Aorta (tissue), 5 donors: ENCODE measurements around the gene PLLP. TPM values are rescaled to one million over a fixed set of nuclear protein-coding genes. Genes with fewer than 3 reads are reported as not detected.
"Not testable (repeated sequence)": the region's sequence is repeated elsewhere in the genome, so short reads cannot be mapped to it uniquely, and the experiment has no call there.

Experiments used
- ATAC-seq: fragments of 200-7000 bp; cut with Tn5 transposase; one replicate; pipeline ENCODE4 v1.9.1; 2022; ENCODE audit warnings: moderate library complexity; ENCODE audit not compliant: low FRiP score
- DNase-seq, 2 donors: peaks; one replicate each; pipeline ENCODE4 v3.0.0-alpha.2; 2020
- H3K27ac ChIP-seq, 2 donors: one replicate each; pipeline ENCODE4 v1.5.1; 2013; ENCODE audit warnings: low read length in 2 of 2, mild to moderate bottlenecking in 2 of 2, moderate library complexity in 2 of 2, control low read depth in 1 of 2, inconsistent platforms in 1 of 2, low read depth in 1 of 2
- H3K27me3 ChIP-seq, 2 donors: one replicate each; pipeline ENCODE4 v1.6.1; 2013; ENCODE audit warnings: control low read depth in 1 of 2, low read length in 1 of 2, mild to moderate bottlenecking in 1 of 2, moderate library complexity in 1 of 2; ENCODE audit not compliant: insufficient read depth in 2 of 2, control insufficient read depth in 1 of 2
- H3K36me3 ChIP-seq, 2 donors: one replicate each; pipeline ENCODE4 v1.6.1; 2013; ENCODE audit warnings: control low read depth in 1 of 2, low read length in 1 of 2, mild to moderate bottlenecking in 1 of 2; ENCODE audit not compliant: insufficient read depth in 2 of 2, control insufficient read depth in 1 of 2
- H3K4me1 ChIP-seq, 2 donors: one replicate each; pipeline ENCODE4 v1.6.1; 2013; ENCODE audit warnings: low read length in 2 of 2, control low read depth in 1 of 2, mild to moderate bottlenecking in 1 of 2, moderate library complexity in 1 of 2; ENCODE audit not compliant: insufficient read depth in 2 of 2, control insufficient read depth in 1 of 2
- H3K4me3 ChIP-seq, 2 donors: one replicate each; pipeline ENCODE4 v1.5.1; 2013; ENCODE audit warnings: low read length in 2 of 2, control low read depth in 1 of 2, mild to moderate bottlenecking in 1 of 2
- H3K9me3 ChIP-seq: one replicate; pipeline ENCODE4 v1.6.1; 2013; ENCODE audit warnings: mild to moderate bottlenecking, low read length; ENCODE audit not compliant: control insufficient read depth
- WGBS, 2 donors: extraction: QIAGEN DNeasy Blood & Tissue Kit; methylation state at CpG; one replicate each; pipeline ENCODE4 v1.1.7; 2013; 5-methylcytosine and 5-hydroxymethylcytosine counted together
- intact Hi-C, 2 donors: fragments of 100-400 bp; cut with DNase I; formaldehyde crosslinking; loops; one replicate each; pipeline versions ENCODE4 v1.14.2 to v1.15.0; 2022
- polyA plus RNA-seq, 2 donors: library from polyadenylated mRNA; stranded (reverse); fragments of 200-250 nt; gene quantifications; one replicate each; pipeline ENCODE4 v1.2.3, GENCODE V29; 2013
- total RNA-seq, 2 donors: library from RNA; stranded (reverse); fragmentation: NEBNext Ultra II Directional; extraction: Animal tissue kit (Norgen Biotek cat#: 25700); gene quantifications; one replicate each; pipeline ENCODE4 v1.2.1, GENCODE V29; 2021
- donor health status: healthy with polysubstance abuse.
- donor health status: Bipolar disorder and iron deficiency.
- donor health status: DM: no; HTN: no; CAD: no.
- donor health status: DM: no; HTN: no; CAD: no.
- donor health status: DM: yes; HTN: yes; CAD: no.

Gene PLLP
- total and polyA plus RNA-seq, 4 donors, result 2.2 to 7.6 (median 2.8) TPM

GRCh38 chr16:57271063-57271345 lies 13.5 kb downstream of the PLLP start:
- intact Hi-C loops, result no loop called here
- H3K4me3 ChIP-seq, result no peak overlapping the region
- no peak overlapping the region for H3K27ac ChIP-seq
- H3K4me1 ChIP-seq, result no peaks in the 10 kb centered on the region
- WGBS, 2 donors, result 87 to 90% methylated on average over 7 of the region's 7 CpGs
- no peaks in the 10 kb centered on the region for H3K9me3 ChIP-seq
- DNase-seq (peak in 1 of 2 donors; percentile 42), ATAC-seq (no peak)
- no peaks in the 10 kb centered on the region for H3K27me3 ChIP-seq
- no peaks in the 10 kb centered on the region for H3K36me3 ChIP-seq

GRCh38 chr16:57270221-57271062 lies 14.0 kb downstream of the PLLP start:
- Histone ChIP-seq H3K4me3 (no peak overlapping the region), H3K27me3 (no peaks in the 10 kb centered on the region), H3K4me1 (no peaks in the 10 kb centered on the region), H3K9me3 (no peaks in the 10 kb centered on the region), H3K27ac (no peak overlapping the region), H3K36me3 (no peaks in the 10 kb centered on the region)
- ATAC-seq (no peak), DNase-seq (peak in 1 of 2 donors; percentile 42)
- 80 to 82% methylated on average over 25 of the region's 25 CpGs for WGBS, 2 donors
- intact Hi-C loops, result no loop called here

DNA sequence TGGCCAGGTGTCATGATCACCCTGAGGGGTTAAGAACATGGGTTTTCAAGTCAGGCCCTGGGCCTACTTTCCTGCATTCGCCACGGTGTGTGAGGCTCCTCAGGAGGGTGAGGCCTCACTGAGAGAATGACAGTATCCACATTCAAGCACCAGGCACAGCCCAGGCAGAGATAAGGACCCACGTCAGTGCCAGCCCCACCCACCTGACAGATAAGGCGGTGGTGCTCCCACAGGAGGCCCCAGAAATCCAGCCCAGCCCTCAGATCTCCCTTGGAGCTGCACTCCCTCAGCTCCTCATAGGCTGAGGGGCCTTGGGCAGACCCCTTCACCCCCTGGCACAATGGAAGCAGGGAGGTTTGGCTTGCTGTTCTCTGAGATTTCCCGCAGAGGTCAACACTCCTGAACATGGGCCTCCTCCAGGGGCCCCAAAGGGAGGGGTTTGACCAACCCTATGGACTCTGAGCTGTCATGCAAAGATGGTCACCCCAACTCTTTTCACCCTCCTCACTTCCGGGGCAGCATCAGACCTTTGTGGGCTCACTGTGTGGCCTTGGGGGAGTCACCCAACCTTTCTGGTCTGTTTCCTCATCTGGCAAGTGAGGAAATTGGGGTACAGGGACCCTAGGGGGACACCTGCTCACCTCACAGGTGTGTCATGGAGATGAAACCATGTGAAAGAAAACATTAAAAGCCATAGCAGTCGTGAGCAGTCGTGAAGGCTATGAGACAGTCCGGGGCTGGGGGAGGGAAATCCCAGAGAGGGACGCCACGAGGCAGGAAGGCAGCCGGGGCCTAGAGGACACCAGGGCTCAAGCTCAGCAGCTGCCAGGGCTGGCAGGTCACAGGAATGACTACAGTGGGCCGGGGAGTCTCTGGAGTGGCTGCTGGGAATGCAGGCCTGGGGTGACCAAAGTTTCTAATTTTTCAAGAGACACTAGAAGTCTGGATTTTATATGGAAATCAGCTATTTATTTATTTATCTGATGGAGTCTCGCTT lies 15.4 kb downstream of the PLLP start:
- intact Hi-C loops, result no loop called here
- no peaks in the 10 kb centered on the region for H3K36me3 ChIP-seq
- DNase-seq (peak in 1 of 2 donors; percentile 59), ATAC-seq (no peak)
- H3K4me1 ChIP-seq, result no peaks in the 10 kb centered on the region
- H3K27me3 ChIP-seq, result no peaks in the 10 kb centered on the region
- H3K9me3 ChIP-seq, result no peaks in the 10 kb centered on the region
- H3K27ac ChIP-seq, result no peak overlapping the region
- no peak overlapping the region for H3K4me3 ChIP-seq
- 67 to 71% methylated on average over 14 of the region's 14 CpGs for WGBS, 2 donors

- H3K9me3 ChIP-seq, H3K27me3 ChIP-seq, ATAC-seq, DNase-seq, H3K4me3 ChIP-seq, intact Hi-C loops, H3K27ac ChIP-seq, H3K4me1 ChIP-seq, H3K36me3 ChIP-seq: not testable (repeated sequence)
- WGBS, 2 donors, result 79 to 82% methylated on average over 2 of the region's 2 CpGs
Measured at GRCh38 chr16:57267343-57267742, 17.1 kb downstream of the PLLP start.

DNA sequence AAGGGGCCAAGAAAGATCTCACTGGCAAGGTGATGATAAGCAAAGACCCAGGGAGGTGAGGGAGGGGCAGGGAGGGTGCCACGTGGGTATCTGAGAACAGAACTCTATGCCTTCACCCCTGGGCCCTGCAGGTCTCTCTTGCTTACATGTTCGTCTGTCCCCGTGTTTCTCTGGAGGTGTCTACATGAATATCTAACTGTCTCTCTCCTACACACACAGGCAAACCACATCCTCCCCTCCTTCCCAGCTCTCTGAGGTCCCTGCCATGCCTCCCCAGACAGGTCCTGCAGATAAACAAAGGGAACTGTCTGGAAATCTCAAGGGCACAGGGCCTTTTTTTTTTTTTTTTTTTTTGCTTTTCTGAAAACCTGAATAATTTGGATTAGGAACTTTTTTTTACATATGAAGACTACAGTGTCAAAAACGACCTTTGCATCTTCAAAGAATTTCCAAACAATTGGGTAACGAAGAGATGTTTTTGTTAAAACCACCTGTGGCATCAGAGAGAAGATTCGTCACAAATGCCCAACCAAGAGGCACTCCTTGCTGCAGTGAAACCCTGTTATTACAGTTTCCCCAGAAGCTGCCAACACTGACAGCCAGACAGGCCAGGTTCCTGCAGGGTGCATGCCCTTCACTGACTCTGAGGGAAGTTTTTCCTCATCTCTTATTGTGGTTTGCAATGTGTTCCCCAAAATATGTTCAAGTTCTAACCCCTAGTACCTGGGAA lies 17.8 kb downstream of the PLLP start:
- WGBS, 2 donors, result 64 to 71% methylated on average over 6 of the region's 6 CpGs
- Histone ChIP-seq H3K4me3 (no peak overlapping the region), H3K27ac (no peak overlapping the region), H3K36me3 (no peaks in the 10 kb centered on the region), H3K27me3 (no peaks in the 10 kb centered on the region), H3K9me3 (no peaks in the 10 kb centered on the region), H3K4me1 (no peaks in the 10 kb centered on the region)
- ATAC-seq, result no peak
- peak in 1 of 2 donors; percentile 12 for DNase-seq
- intact Hi-C loops, result no loop called here

- Histone ChIP-seq H3K9me3 (no peaks in the 10 kb centered on the region), H3K4me3 (no peak overlapping the region), H3K27ac (no peak overlapping the region), H3K4me1 (no peaks in the 10 kb centered on the region), H3K36me3 (no peaks in the 10 kb centered on the region), H3K27me3 (no peaks in the 10 kb centered on the region)
- intact Hi-C loops, result no loop called here
- DNase-seq (peak; percentile 63 to 72), ATAC-seq (peak; percentile 70)
- WGBS, 2 donors, result 47 to 56% methylated on average over 13 to 16 of the region's 16 CpGs
Measured at GRCh38 chr16:57265850-57266530, 18.5 kb downstream of the PLLP start.

GRCh38 chr16:57264950-57265371 lies 19.5 kb downstream of the PLLP start:
- DNase-seq, result peak in 1 of 2 donors; percentile 57
- intact Hi-C loops, result no loop called here
- ATAC-seq, result no peak
- no peaks in the 10 kb centered on the region for H3K4me1 ChIP-seq
- 92 to 94% methylated on average over 11 of the region's 11 CpGs for WGBS, 2 donors
- no peaks in the 10 kb centered on the region for H3K36me3 ChIP-seq
- H3K27me3 ChIP-seq, result no peaks in the 10 kb centered on the region
- H3K27ac ChIP-seq, result no peak overlapping the region
- no peaks in the 10 kb centered on the region for H3K9me3 ChIP-seq
- H3K4me3 ChIP-seq, result no peak overlapping the region

DNA sequence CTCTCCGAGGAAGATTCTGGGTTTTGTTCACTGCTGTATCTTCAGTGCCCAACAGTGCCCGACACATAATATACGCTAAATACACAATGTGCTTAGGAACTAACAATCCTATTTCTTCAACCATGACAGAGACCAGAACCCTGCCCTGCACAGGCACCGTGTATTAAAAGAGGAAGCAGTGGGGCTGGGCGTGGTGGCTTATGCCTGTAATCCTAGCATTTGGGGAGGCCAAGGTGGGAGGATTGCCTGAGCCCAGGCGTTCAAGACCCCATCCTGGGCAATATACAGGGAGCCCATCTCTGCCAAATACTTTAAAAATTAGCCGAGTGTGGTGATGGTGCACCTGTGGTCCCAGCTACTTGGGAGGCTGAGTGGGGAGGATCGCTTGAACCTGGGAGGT lies 20.1 kb downstream of the PLLP start:
- Histone ChIP-seq H3K4me3 (no peak overlapping the region), H3K4me1 (no peaks in the 10 kb centered on the region), H3K27ac (no peak overlapping the region), H3K27me3 (no peaks in the 10 kb centered on the region), H3K9me3 (no peaks in the 10 kb centered on the region), H3K36me3 (no peaks in the 10 kb centered on the region)
- DNase-seq (peak in 1 of 2 donors; percentile 25), ATAC-seq (no peak)
- WGBS, 2 donors, result 91 to 93% methylated on average over 8 of the region's 8 CpGs
- intact Hi-C loops, result no loop called here
